Uterus (tissue), 4 donors: Measurements from ENCODE around the gene R3HDM2. TPM values are rescaled to one million over a fixed set of nuclear protein-coding genes. Genes with fewer than 3 reads are reported as not detected.
A peak's percentile ranks its signal among the peaks of the same experiment; 100 is the strongest.

Experiments used
- DNase-seq, 2 donors: peaks; one replicate each; pipeline ENCODE4 v3.0.0-alpha.2; 2019 to 2020
- H3K27ac ChIP-seq, 2 donors: fragments of 200-600 bp; sonication (generic); 1 replicate in 1 of 2; 2 replicates in 1 of 2; pipeline ENCODE4 v1.5.1; 2016 to 2018
- H3K27me3 ChIP-seq, 2 donors: fragments of 200-600 bp; sonication (generic); one replicate each; pipeline ENCODE4 v1.5.1; 2018 to 2019; ENCODE audit warnings: control low read depth in 1 of 2
- H3K36me3 ChIP-seq, 2 donors: fragments of 200-600 bp; sonication (generic); one replicate each; pipeline ENCODE4 v1.5.1; 2019; ENCODE audit warnings: control low read depth in 1 of 2
- H3K4me1 ChIP-seq, 2 donors: fragments of 200-600 bp; sonication (generic); one replicate each; pipeline ENCODE4 v1.5.1; 2018 to 2019; ENCODE audit warnings: control low read depth in 1 of 2
- H3K4me3 ChIP-seq, 2 donors: fragments of 200-600 bp; sonication (generic); 1 replicate in 1 of 2; 2 replicates in 1 of 2; pipeline ENCODE4 v1.5.1; 2018 to 2019; ENCODE audit warnings: mild to moderate bottlenecking in 1 of 2
- H3K9me3 ChIP-seq, 2 donors: fragments of 200-600 bp; sonication (generic); one replicate each; pipeline ENCODE4 v1.5.1; 2019; ENCODE audit warnings: control low read depth in 1 of 2
- POLR2A ChIP-seq, 2 donors: fragments of 450-650 bp; IDR thresholded peaks; one replicate each; pipeline ENCODE4 v1.6.1; 2016; ENCODE audit warnings: antibody characterized with exemption in 2 of 2, mild to moderate bottlenecking in 1 of 2, moderate library complexity in 1 of 2
- intact Hi-C: fragments of 100-400 bp; cut with DNase I; formaldehyde crosslinking; loops from one replicate; pipeline ENCODE4 v1.15.1; 2023; ENCODE audit warnings: low total_unique reads
- total RNA-seq, 4 donors: library from RNA; depleted of rRNA in 3 of 4; stranded (reverse); fragments of >200 nt in 3 of 4; gene quantifications; one replicate each; pipeline versions ENCODE4 v1.1.0 to v1.2.4, GENCODE V29; 2014 to 2023
- TF ChIP-seq, protein P1 (sequence below), 4 experiments: fragments of 200-600 bp in 2 of 4; fragments of 450-650 bp in 2 of 4; sonication (generic) in 2 of 4; IDR thresholded peaks; one replicate each; pipeline ENCODE4 v1.5.1; 2016 to 2019; ENCODE audit warnings: antibody characterized with exemption in 4 of 4, mild to moderate bottlenecking in 2 of 4, moderate library complexity in 1 of 4
- donor health status: DM: yes; HTN: yes; CAD: no.

R3HDM2 gene
- total RNA-seq, 4 donors from 2014 or later, result 9.4 to 89.0 (median 34.2) TPM

DNA sequence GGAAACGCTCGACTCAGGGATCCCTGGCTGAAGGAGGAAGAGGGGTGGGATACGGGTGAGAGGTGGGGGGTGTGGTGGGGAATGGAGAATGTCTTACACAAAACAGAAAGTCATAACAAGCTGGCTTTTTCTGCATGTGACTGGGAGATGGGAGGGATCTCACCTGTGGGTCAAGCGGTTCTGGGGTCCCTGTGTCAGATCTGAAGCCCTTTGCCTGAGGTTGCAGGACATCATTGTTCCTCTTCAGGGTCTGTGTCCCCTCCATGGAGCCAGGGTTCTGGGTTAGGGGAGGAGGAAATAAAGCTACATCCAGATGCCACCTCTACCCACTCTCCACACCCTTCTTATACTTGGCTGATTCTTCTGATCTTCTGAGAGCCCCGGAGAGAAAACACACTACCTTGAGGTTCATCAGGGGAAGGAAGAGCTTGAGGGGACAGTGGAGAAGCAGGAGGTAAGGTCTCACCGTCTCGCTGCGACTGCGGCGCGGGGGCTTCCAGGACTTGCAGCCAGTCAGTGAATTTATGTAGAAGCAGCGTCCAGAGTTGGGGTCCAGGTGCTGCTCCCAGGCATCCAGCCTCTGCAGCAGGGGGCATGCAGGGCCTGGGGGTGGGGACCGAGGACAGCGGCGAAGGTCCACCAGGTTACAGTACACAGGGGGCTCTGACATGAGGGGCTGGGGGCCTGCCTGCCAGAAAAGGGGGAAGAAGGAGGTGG, 46.3 kb upstream of the R3HDM2 start:
- peaks cover 0 to 13% of the 10 kb centered on the region in 2 donors for H3K4me1 ChIP-seq
- H3K27ac ChIP-seq, result no peak overlapping the region
- no peak for DNase-seq
- intact Hi-C loops, result no loop called here
- no peaks in the 10 kb centered on the region for H3K36me3 ChIP-seq
- H3K27me3 ChIP-seq, result peaks cover 8 to 20% of the 10 kb centered on the region in 2 donors
- H3K9me3 ChIP-seq, result no peaks in the 10 kb centered on the region
- TF ChIP-seq, protein P1, sequence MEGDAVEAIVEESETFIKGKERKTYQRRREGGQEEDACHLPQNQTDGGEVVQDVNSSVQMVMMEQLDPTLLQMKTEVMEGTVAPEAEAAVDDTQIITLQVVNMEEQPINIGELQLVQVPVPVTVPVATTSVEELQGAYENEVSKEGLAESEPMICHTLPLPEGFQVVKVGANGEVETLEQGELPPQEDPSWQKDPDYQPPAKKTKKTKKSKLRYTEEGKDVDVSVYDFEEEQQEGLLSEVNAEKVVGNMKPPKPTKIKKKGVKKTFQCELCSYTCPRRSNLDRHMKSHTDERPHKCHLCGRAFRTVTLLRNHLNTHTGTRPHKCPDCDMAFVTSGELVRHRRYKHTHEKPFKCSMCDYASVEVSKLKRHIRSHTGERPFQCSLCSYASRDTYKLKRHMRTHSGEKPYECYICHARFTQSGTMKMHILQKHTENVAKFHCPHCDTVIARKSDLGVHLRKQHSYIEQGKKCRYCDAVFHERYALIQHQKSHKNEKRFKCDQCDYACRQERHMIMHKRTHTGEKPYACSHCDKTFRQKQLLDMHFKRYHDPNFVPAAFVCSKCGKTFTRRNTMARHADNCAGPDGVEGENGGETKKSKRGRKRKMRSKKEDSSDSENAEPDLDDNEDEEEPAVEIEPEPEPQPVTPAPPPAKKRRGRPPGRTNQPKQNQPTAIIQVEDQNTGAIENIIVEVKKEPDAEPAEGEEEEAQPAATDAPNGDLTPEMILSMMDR (IDR thresholded peaks at IDR 0.05), result no peak
- TF ChIP-seq POLR2A (IDR thresholded peaks at IDR 0.05), result no peak
- no peak overlapping the region for H3K4me3 ChIP-seq

DNA sequence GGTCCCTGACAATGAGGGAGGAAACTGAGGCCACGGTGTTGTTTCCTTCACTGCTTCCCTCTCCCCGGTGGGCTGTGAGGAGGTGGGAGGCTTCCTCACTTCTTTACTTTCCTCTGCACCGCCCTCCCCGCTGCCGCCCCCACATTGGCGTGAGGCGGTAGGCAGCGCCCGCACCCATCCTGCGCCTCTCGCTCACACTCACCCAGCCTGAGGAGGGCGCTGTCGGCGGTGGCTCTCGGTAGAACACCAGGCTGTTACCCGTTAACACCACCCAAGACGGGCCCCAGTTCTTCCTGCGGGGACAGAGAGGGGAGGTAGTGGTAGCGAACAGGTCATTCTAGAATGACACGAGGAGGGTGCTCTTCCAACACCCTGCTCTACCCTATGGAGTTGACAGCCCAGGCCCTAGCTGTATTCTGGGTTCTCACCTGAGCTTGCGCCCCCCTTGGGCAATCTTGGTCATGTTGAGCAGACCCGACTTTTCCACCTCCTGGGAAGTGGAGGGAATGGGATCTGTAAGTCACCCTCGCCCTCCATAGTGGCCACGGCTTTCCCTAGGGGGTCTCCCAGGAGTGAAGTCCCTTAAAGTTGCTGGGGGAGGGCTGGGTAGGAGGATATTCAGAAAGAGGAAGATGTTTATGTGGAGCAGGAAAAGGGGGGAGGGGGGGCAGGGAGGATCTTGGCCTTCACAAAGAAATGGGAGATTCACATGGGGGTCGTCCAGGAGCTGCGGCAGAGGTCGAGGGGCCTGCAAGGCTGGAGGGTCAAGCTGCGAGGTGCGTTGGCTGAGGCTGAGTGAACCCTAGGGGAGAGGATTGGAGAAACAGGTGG, 45.5 kb upstream of the R3HDM2 start:
- no peaks in the 10 kb centered on the region for H3K9me3 ChIP-seq
- TF ChIP-seq, protein P1 (IDR thresholded peaks at IDR 0.05), result no peak
- no peak for TF ChIP-seq POLR2A (IDR thresholded peaks at IDR 0.05)
- H3K4me3 ChIP-seq, result peak overlapping the region; percentile 6 to 18
- no peak for DNase-seq
- H3K27me3 ChIP-seq, result peaks cover 8 to 20% of the 10 kb centered on the region in 2 donors
- H3K4me1 ChIP-seq, result peaks cover 0 to 13% of the 10 kb centered on the region in 2 donors
- H3K27ac ChIP-seq, result no peak overlapping the region
- H3K36me3 ChIP-seq, result no peaks in the 10 kb centered on the region
- intact Hi-C loops, result no loop called here

DNA sequence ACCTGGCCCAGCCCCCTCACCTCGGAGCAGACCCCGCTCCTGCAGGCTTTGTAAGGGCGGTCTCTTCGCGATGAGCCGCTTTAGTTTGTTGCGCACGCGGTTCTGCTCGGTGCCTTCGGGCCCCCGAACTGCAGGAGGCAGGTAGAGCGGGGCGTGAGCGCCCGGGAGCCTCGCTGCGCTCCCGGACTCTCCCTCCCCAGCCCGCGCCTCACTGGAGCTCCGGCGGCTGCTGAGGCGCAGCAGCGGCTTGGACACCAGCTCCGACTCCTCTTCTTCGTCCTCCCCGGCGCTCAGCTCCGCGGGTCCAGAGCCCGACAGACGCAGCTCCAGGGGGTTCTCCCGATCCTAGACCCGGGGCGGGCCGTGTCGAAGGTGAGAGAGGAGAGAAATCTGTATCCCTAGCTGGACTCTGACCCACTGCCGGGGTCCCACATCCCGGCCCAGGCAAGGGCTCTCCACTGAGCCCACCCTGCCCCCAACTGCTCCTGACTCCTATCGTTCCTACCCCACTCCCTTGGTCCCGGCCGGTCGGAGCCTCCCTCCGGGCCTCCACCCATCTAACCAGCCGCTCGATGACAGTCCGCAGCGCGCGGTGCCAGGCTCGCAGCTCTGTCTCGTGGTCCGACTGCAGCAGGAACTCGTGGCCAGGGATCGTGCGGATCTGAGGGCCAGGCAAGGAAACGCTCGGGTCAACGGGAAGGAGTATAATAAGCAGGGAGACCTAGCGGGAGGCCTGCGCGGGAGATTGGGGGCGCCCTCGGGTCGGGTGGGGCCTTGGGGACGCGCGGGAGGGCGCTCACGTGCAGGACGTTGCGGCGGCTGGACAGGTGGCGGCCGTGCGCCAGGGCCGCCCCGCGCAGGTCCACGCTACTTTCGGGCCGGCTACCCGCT, 44.7 kb upstream of the R3HDM2 start:
- H3K27ac ChIP-seq, result no peak overlapping the region
- H3K27me3 ChIP-seq, result peaks cover 8 to 20% of the 10 kb centered on the region in 2 donors
- peaks cover 0 to 13% of the 10 kb centered on the region in 2 donors for H3K4me1 ChIP-seq
- H3K36me3 ChIP-seq, result no peaks in the 10 kb centered on the region
- no peak for DNase-seq
- H3K9me3 ChIP-seq, result no peaks in the 10 kb centered on the region
- H3K4me3 ChIP-seq, result peak overlapping the region; percentile 6 to 18
- no peak for TF ChIP-seq POLR2A (IDR thresholded peaks at IDR 0.05)
- TF ChIP-seq, protein P1 (IDR thresholded peaks at IDR 0.05), result no peak
- intact Hi-C loops, result no loop called here

DNA sequence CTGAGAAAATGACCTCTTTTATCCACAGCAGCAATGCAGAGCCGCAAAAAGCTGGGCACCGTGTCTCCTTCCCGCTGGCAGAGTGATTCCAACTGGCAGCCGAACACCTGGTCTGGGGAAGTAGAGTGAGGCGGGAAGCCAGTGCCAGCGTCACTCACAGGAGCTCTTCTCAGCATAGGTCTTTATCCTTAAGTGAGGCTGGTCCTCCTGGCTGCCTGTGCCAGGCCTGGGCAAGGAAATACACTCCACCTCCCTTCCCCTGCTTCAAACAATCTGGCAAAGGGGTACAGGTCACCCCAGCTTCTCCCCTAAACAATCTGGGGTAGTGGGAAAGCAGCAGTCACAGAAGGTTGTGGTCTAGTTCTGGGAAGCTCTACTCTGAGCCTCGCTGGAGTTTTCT, 44.0 kb upstream of the R3HDM2 start:
- intact Hi-C loops, result no loop called here
- no peak for DNase-seq
- H3K4me1 ChIP-seq, result peaks cover 0 to 13% of the 10 kb centered on the region in 2 donors
- no peaks in the 10 kb centered on the region for H3K36me3 ChIP-seq
- no peak overlapping the region for H3K27ac ChIP-seq
- H3K27me3 ChIP-seq, result peaks cover 8 to 20% of the 10 kb centered on the region in 2 donors
- no peak for TF ChIP-seq POLR2A (IDR thresholded peaks at IDR 0.05)
- TF ChIP-seq, protein P1 (IDR thresholded peaks at IDR 0.05), result no peak
- no peaks in the 10 kb centered on the region for H3K9me3 ChIP-seq
- H3K4me3 ChIP-seq, result no peak overlapping the region
